ENCODE data around the gene TTLL3. TPM values are rescaled to one million over a fixed set of nuclear protein-coding genes. Genes with fewer than 3 reads are reported as not detected.
"Not testable (repeated sequence)": the region's sequence is repeated elsewhere in the genome, so short reads cannot be mapped to it uniquely, and the experiment has no call there.

TTLL3 gene
- total and polyA plus RNA-seq, 2 donors (not counting 3 experiments of a cell fraction or from before 2014, with no cell fraction given) = 43.5 to 65.2 TPM

DNA sequence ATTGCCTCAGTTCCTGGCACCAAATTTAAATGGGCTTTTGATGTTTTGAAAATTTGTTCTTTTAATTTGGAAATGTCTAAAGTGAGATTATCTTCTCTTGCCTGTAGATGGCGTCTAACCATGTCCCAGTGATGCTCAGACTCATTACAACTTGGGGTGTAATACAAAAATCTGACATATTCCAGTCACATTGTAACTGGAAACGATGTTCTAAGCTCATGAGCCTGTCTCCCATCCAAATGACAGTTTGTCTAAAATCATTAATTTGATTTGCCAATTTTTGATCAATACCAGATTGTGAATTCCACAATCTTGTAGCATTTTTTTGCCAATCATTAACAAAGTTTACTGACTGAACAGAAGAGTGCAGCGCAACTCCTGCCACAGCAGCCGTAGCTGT is 38.8 kb downstream of the TTLL3 start:
- intact Hi-C loops (cut with micrococcal nuclease) = loop anchor here (1.0 kb wide), 1 partner anchor 97 kb away; no protein-coding TSS in a partner anchor
- H3K27me3 ChIP-seq (ENCODE audit: control insufficient read depth in 2 of 2, insufficient read depth in 2 of 2, low read length in 2 of 2); H3K4me2 ChIP-seq (ENCODE audit: insufficient read depth, low read length); H3K9me1 ChIP-seq (replicated peaks; ENCODE audit: control insufficient read depth, extremely low read depth, insufficient read depth, low read length); H3K9me3 ChIP-seq (replicated peaks; ENCODE audit: control insufficient read depth, insufficient read depth, low read length); H4K20me1 ChIP-seq (replicated peaks; ENCODE audit: control insufficient read depth, extremely low read depth, insufficient read depth, low read length); BruUV-seq (replicated peaks); H3K27ac ChIP-seq (ENCODE audit: insufficient read depth, low read depth, low read length); H2AFZ ChIP-seq (ENCODE audit: low read depth, low read length); DNase-seq (ENCODE audit: low read depth, low spot score); H3K79me2 ChIP-seq (ENCODE audit: control insufficient read depth, insufficient read depth, low read length); dilution Hi-C loops (cut with MboI; ENCODE audit: extremely low pct_ligation_motif_present, low sequenced_read_pairs); H3K36me3 ChIP-seq (ENCODE audit: control insufficient read depth in 2 of 2, extremely low read depth in 1 of 2, insufficient read depth in 2 of 2, low read length in 2 of 2); H3K4me1 ChIP-seq (ENCODE audit: control insufficient read depth, extremely low read depth, insufficient read depth, low read length); H3K4me3 ChIP-seq (replicated peaks in 1 of 3; ENCODE audit: insufficient read depth in 1 of 3, low read depth in 1 of 3, low read length in 3 of 3); H3K9ac ChIP-seq (replicated peaks; ENCODE audit: extremely low read depth, insufficient read depth, low read length); POLR2A ChIA-PET; FAIRE-seq: not testable (repeated sequence)
- TF ChIP-seq, protein P1, sequence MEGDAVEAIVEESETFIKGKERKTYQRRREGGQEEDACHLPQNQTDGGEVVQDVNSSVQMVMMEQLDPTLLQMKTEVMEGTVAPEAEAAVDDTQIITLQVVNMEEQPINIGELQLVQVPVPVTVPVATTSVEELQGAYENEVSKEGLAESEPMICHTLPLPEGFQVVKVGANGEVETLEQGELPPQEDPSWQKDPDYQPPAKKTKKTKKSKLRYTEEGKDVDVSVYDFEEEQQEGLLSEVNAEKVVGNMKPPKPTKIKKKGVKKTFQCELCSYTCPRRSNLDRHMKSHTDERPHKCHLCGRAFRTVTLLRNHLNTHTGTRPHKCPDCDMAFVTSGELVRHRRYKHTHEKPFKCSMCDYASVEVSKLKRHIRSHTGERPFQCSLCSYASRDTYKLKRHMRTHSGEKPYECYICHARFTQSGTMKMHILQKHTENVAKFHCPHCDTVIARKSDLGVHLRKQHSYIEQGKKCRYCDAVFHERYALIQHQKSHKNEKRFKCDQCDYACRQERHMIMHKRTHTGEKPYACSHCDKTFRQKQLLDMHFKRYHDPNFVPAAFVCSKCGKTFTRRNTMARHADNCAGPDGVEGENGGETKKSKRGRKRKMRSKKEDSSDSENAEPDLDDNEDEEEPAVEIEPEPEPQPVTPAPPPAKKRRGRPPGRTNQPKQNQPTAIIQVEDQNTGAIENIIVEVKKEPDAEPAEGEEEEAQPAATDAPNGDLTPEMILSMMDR (IDR thresholded peaks at IDR 0.05; ENCODE audit: extremely low read depth in 1 of 2, insufficient read depth in 1 of 2, low read depth in 1 of 2, low read length in 2 of 2) = peak; percentile 12 to 23
- CTCF ChIA-PET = interaction anchor here (0.6 to 1.4 kb wide), 12 partner anchors 11 to 98 kb away, joined by 3 to 11 read pairs (median 4); partner anchors contain the start of genes IL17RC and IL17RE

- DNase-seq (ENCODE audit: low read depth, low spot score); H3K79me2 ChIP-seq (ENCODE audit: control insufficient read depth, insufficient read depth, low read length); CTCF ChIA-PET; H3K4me2 ChIP-seq (ENCODE audit: insufficient read depth, low read length); H3K9me1 ChIP-seq (replicated peaks; ENCODE audit: control insufficient read depth, extremely low read depth, insufficient read depth, low read length); intact Hi-C loops (cut with micrococcal nuclease); POLR2A ChIA-PET; H4K20me1 ChIP-seq (replicated peaks; ENCODE audit: control insufficient read depth, extremely low read depth, insufficient read depth, low read length); FAIRE-seq; H3K27ac ChIP-seq (ENCODE audit: insufficient read depth, low read depth, low read length); H3K9ac ChIP-seq (replicated peaks; ENCODE audit: extremely low read depth, insufficient read depth, low read length); BruUV-seq (replicated peaks); H3K27me3 ChIP-seq (ENCODE audit: control insufficient read depth in 2 of 2, insufficient read depth in 2 of 2, low read length in 2 of 2); H3K4me3 ChIP-seq (replicated peaks in 1 of 3; ENCODE audit: insufficient read depth in 1 of 3, low read depth in 1 of 3, low read length in 3 of 3); H3K9me3 ChIP-seq (replicated peaks; ENCODE audit: control insufficient read depth, insufficient read depth, low read length); H2AFZ ChIP-seq (ENCODE audit: low read depth, low read length); dilution Hi-C loops (cut with MboI; ENCODE audit: extremely low pct_ligation_motif_present, low sequenced_read_pairs); H3K4me1 ChIP-seq (ENCODE audit: control insufficient read depth, extremely low read depth, insufficient read depth, low read length); H3K36me3 ChIP-seq (ENCODE audit: control insufficient read depth in 2 of 2, extremely low read depth in 1 of 2, insufficient read depth in 2 of 2, low read length in 2 of 2): not testable (repeated sequence)
Observed at GRCh38 chr3:9851383-9851782, 41.3 kb downstream of the TTLL3 start.

GRCh38 chr3:9851926-9852325 is 41.9 kb downstream of the TTLL3 start:
- intact Hi-C loops (cut with micrococcal nuclease); H3K9ac ChIP-seq (replicated peaks; ENCODE audit: extremely low read depth, insufficient read depth, low read length); H3K36me3 ChIP-seq (ENCODE audit: control insufficient read depth in 2 of 2, extremely low read depth in 1 of 2, insufficient read depth in 2 of 2, low read length in 2 of 2); H3K4me1 ChIP-seq (ENCODE audit: control insufficient read depth, extremely low read depth, insufficient read depth, low read length); H3K4me2 ChIP-seq (ENCODE audit: insufficient read depth, low read length); BruUV-seq (replicated peaks); H3K27ac ChIP-seq (ENCODE audit: insufficient read depth, low read depth, low read length); H3K27me3 ChIP-seq (ENCODE audit: control insufficient read depth in 2 of 2, insufficient read depth in 2 of 2, low read length in 2 of 2); H4K20me1 ChIP-seq (replicated peaks; ENCODE audit: control insufficient read depth, extremely low read depth, insufficient read depth, low read length); H3K9me3 ChIP-seq (replicated peaks; ENCODE audit: control insufficient read depth, insufficient read depth, low read length); H3K4me3 ChIP-seq (replicated peaks in 1 of 3; ENCODE audit: insufficient read depth in 1 of 3, low read depth in 1 of 3, low read length in 3 of 3); FAIRE-seq; H3K9me1 ChIP-seq (replicated peaks; ENCODE audit: control insufficient read depth, extremely low read depth, insufficient read depth, low read length); POLR2A ChIA-PET; H3K79me2 ChIP-seq (ENCODE audit: control insufficient read depth, insufficient read depth, low read length); dilution Hi-C loops (cut with MboI; ENCODE audit: extremely low pct_ligation_motif_present, low sequenced_read_pairs); H2AFZ ChIP-seq (ENCODE audit: low read depth, low read length); CTCF ChIA-PET; DNase-seq (ENCODE audit: low read depth, low spot score): not testable (repeated sequence)

Data from endothelial cell of umbilical vein (primary cell).